IMR-90 (cell line): Measurements from ENCODE around the gene PRICKLE2. TPM values are rescaled to one million over a fixed set of nuclear protein-coding genes. Genes with fewer than 3 reads are reported as not detected.

ENCODE experiments used
- ATAC-seq: fragments of 200-7000 bp; cut with Tn5 transposase; 2 replicates; pipeline ENCODE4 v1.9.1; 2020; ENCODE audit warnings: low read depth, mild to moderate bottlenecking, moderate library complexity
- BruUV-seq: library from RNA; stranded (reverse); fragments of 400-500 nt; replicated peaks from 2 replicates; lab custom pipeline; 2021; lab: Mats Ljungman, UMichigan
- CTCF ChIA-PET: fragments of 300-600 bp; formaldehyde crosslinking; extraction: SDS; loops from one replicate; lab custom pipeline; 2021; ENCODE audit warnings: antibody characterized with exemption; lab: Yijun Ruan, JAX
- POLR2A ChIA-PET: fragments of 300-600 bp; sonication (Branson Sonifier 250); formaldehyde crosslinking; loops from one replicate; lab custom pipeline; 2022; ENCODE audit warnings: antibody characterized with exemption; ENCODE audit not compliant: unreplicated experiment; lab: Charles Lee
- DNase-seq: peaks from one replicate; pipeline ENCODE4 v3.0.0; 2013
- H2AFZ ChIP-seq: replicated peaks from 2 replicates; pipeline ENCODE3; 2013; ENCODE audit warnings: low read length, mild to moderate bottlenecking; ENCODE audit not compliant: poor library complexity
- H2AK5ac ChIP-seq: 2 replicates; pipeline ENCODE4 v1.6.1; 2013; ENCODE audit warnings: low read depth, low read length, inconsistent platforms
- H2AK9ac ChIP-seq: replicated peaks from 2 replicates; pipeline ENCODE3; 2013; ENCODE audit warnings: mild to moderate bottlenecking, low read depth, low read length, moderate library complexity; ENCODE audit not compliant: poor library complexity
- H2BK120ac ChIP-seq: 2 replicates; pipeline ENCODE4 v1.6.1; 2013; ENCODE audit warnings: low read depth, low read length, inconsistent platforms
- H2BK15ac ChIP-seq: 3 replicates; pipeline ENCODE4 v1.6.1; 2013; ENCODE audit warnings: low read depth, low read length, inconsistent platforms
- H2BK20ac ChIP-seq: 2 replicates; pipeline ENCODE4 v1.6.1; 2013; ENCODE audit warnings: low read depth, mild to moderate bottlenecking, inconsistent platforms, low read length, moderate library complexity
- H2BK5ac ChIP-seq: 2 replicates; pipeline ENCODE4 v1.6.1; 2013; ENCODE audit warnings: mild to moderate bottlenecking, low read depth, low read length, inconsistent platforms; ENCODE audit not compliant: poor library complexity, severe bottlenecking
- H3K14ac ChIP-seq: replicated peaks from 2 replicates; pipeline ENCODE4 v1.6.1; 2013; ENCODE audit warnings: low read depth, low read length, inconsistent platforms
- H3K18ac ChIP-seq: 2 replicates; pipeline ENCODE4 v1.6.1; 2013; ENCODE audit warnings: low read depth, low read length, control low read depth
- H3K23ac ChIP-seq: 2 replicates; pipeline ENCODE4 v1.6.1; 2013; ENCODE audit warnings: low read depth, low read length, inconsistent platforms
- H3K27ac ChIP-seq: 2 replicates; pipeline ENCODE4 v1.5.1; 2013; ENCODE audit warnings: mild to moderate bottlenecking, control low read depth, low read length; ENCODE audit not compliant: insufficient read depth
- H3K27me3 ChIP-seq: 2 replicates; pipeline ENCODE4 v1.6.1; 2013; ENCODE audit warnings: low read length; ENCODE audit not compliant: control insufficient read depth, insufficient read depth
- H3K36me3 ChIP-seq: 2 replicates; pipeline ENCODE4 v1.6.1; 2013; ENCODE audit warnings: low read length, mixed read lengths; ENCODE audit not compliant: control insufficient read depth, insufficient read depth
- H3K4ac ChIP-seq: 2 replicates; pipeline ENCODE4 v1.6.1; 2013; ENCODE audit warnings: low read depth, low read length, inconsistent platforms
- H3K4me1 ChIP-seq: 2 replicates; pipeline ENCODE4 v1.6.1; 2013; ENCODE audit warnings: low read length, mixed read lengths; ENCODE audit not compliant: control insufficient read depth, insufficient read depth
- H3K4me2 ChIP-seq: 2 replicates; pipeline ENCODE4 v1.6.1; 2013; ENCODE audit warnings: low read depth, mild to moderate bottlenecking, control low read depth, low read length, moderate library complexity
- H3K4me3 ChIP-seq: 2 replicates; pipeline ENCODE4 v1.5.1; 2013; ENCODE audit warnings: low read depth, mild to moderate bottlenecking, control low read depth, low read length, moderate library complexity; ENCODE audit not compliant: insufficient read depth
- H3K56ac ChIP-seq: 2 replicates; pipeline ENCODE4 v1.6.1; 2013; ENCODE audit warnings: low read length, inconsistent platforms; ENCODE audit not compliant: insufficient read depth; ENCODE audit errors: extremely low read depth
- H3K79me1 ChIP-seq, 2 experiments: 2 replicates each; pipeline ENCODE4 v1.6.1; 2013; ENCODE audit warnings: low read length in 2 of 2, inconsistent platforms in 1 of 2, low read depth in 1 of 2
- H3K9ac ChIP-seq: 2 replicates; pipeline ENCODE4 v1.6.1; 2013; ENCODE audit warnings: low read depth, low read length, control low read depth
- H3K9me1 ChIP-seq: 2 replicates; pipeline ENCODE4 v1.6.1; 2013; ENCODE audit warnings: low read length, inconsistent platforms; ENCODE audit not compliant: insufficient read depth
- H3K9me3 ChIP-seq: 2 replicates; pipeline ENCODE4 v1.6.1; 2013; ENCODE audit warnings: low read length; ENCODE audit not compliant: control insufficient read depth, insufficient read depth
- H4K20me1 ChIP-seq: 2 replicates; pipeline ENCODE4 v1.6.1; 2013; ENCODE audit warnings: low read length, inconsistent platforms; ENCODE audit not compliant: insufficient read depth
- H4K5ac ChIP-seq: 2 replicates; pipeline ENCODE4 v1.6.1; 2013; ENCODE audit warnings: mild to moderate bottlenecking, low read depth, low read length, control low read depth
- H4K8ac ChIP-seq, 2 experiments: 2 replicates each; pipeline ENCODE4 v1.6.1; 2013; ENCODE audit warnings: low read depth in 2 of 2, low read length in 2 of 2, control low read depth in 1 of 2, inconsistent platforms in 1 of 2
- H4K91ac ChIP-seq: 2 replicates; pipeline ENCODE4 v1.6.1; 2013; ENCODE audit warnings: low read depth, low read length, inconsistent platforms; ENCODE audit not compliant: insufficient read depth
- CEBPB ChIP-seq: IDR thresholded peaks from 2 replicates; pipeline ENCODE4 v1.6.1; 2012; ENCODE audit warnings: low read depth, low read length, improper control_type of control experiment
- CHD1 ChIP-seq: IDR thresholded peaks from 2 replicates; pipeline ENCODE4 v1.6.1; 2012; ENCODE audit warnings: low read depth, low read length, improper control_type of control experiment
- ELK1 ChIP-seq: fragments of 150-350 bp; IDR thresholded peaks from 2 replicates; pipeline ENCODE4 v1.6.1; 2016; ENCODE audit warnings: low read depth, mild to moderate bottlenecking, low read length, moderate library complexity, borderline replicate concordance
- FOS ChIP-seq: fragments of 150-350 bp; IDR thresholded peaks from 2 replicates; pipeline ENCODE4 v1.6.1; 2016; ENCODE audit warnings: low read depth, low read length
- MAFK ChIP-seq: IDR thresholded peaks from 2 replicates; pipeline ENCODE4 v1.6.1; 2012; ENCODE audit warnings: low read depth, low read length, improper control_type of control experiment
- MAZ ChIP-seq: IDR thresholded peaks from 2 replicates; pipeline ENCODE4 v1.6.1; 2012; ENCODE audit warnings: low read depth, mild to moderate bottlenecking, low read length, improper control_type of control experiment, moderate library complexity, borderline replicate concordance
- MXI1 ChIP-seq: IDR thresholded peaks from 2 replicates; pipeline ENCODE4 v1.6.1; 2012; ENCODE audit warnings: low read depth, mild to moderate bottlenecking, low read length, moderate library complexity, borderline replicate concordance
- NFE2L2 ChIP-seq: fragments of 150-350 bp; IDR thresholded peaks from 2 replicates; pipeline ENCODE4 v1.6.1; 2016; ENCODE audit warnings: low read depth, mild to moderate bottlenecking, low read length
- POLR2A ChIP-seq: IDR thresholded peaks from 2 replicates; pipeline ENCODE4 v1.6.1; 2012; ENCODE audit warnings: mild to moderate bottlenecking, low read depth, low read length
- RAD21 ChIP-seq: IDR thresholded peaks from 2 replicates; pipeline ENCODE4 v1.6.1; 2012; ENCODE audit warnings: low read length, improper control_type of control experiment
- RCOR1 ChIP-seq: IDR thresholded peaks from 2 replicates; pipeline ENCODE4 v1.6.1; 2012; ENCODE audit warnings: mild to moderate bottlenecking, low read length, improper control_type of control experiment; ENCODE audit not compliant: insufficient replicate concordance
- SMC3 ChIP-seq: fragments of 150-350 bp; IDR thresholded peaks from 2 replicates; pipeline ENCODE4 v1.6.1; 2016; ENCODE audit warnings: low read depth, mild to moderate bottlenecking, antibody characterized with exemption, low read length, moderate library complexity
- WGBS, 2 experiments: methylation state at CpG; one replicate each; pipeline versions ENCODE4 v1.1.5 to v1.1.7; 2013; ENCODE audit warnings: missing lambda C conversion rate in 2 of 2; ENCODE audit not compliant: insufficient read length in 1 of 2; ENCODE audit errors: extremely low coverage in 2 of 2; 5-methylcytosine and 5-hydroxymethylcytosine counted together
- dilution Hi-C: fragments of 300-500 bp; cut with HindIII; formaldehyde crosslinking; loops from one replicate; pipeline ENCODE4 v1.14.3; 2018; ENCODE audit warnings: low sequenced_read_pairs; ENCODE audit not compliant: unreplicated experiment
- in situ Hi-C: fragments of 300-500 bp; cut with MboI; formaldehyde crosslinking; loops from 3 replicates; pipeline ENCODE4 v1.14.3; 2019; ENCODE audit warnings: low sequenced_read_pairs, inconsistent platforms, mixed read lengths
- intact Hi-C: fragments of 100-400 bp; cut with micrococcal nuclease; formaldehyde crosslinking; loops from 2 replicates; pipeline ENCODE4 v1.10.0; 2022
- polyA plus RNA-seq, 3 experiments: library from polyadenylated mRNA; depleted of rRNA; stranded (reverse); fragments of >200 nt; gene quantifications; 2 replicates each; pipeline ENCODE4 v1.2.3, GENCODE V29; 2012; ENCODE audit warnings: low replicate concordance in 1 of 3
- total RNA-seq: library from RNA; depleted of rRNA; stranded (reverse); fragments of >200 nt; gene quantifications from 2 replicates; pipeline ENCODE4 v1.2.3, GENCODE V29; 2012

Gene PRICKLE2
- total and polyA plus RNA-seq, 2 of the 4 experiments (the other 2 are of a cell fraction) = 4.1 to 14.2 TPM

- H3K36me3 ChIP-seq = no peaks in the 10 kb centered on the region; the same call in 1 of the 2 replicates
- intact Hi-C loops (no loop called here), dilution Hi-C loops (no loop called here), in situ Hi-C loops (loop anchor here (25.0 kb wide), 1 partner anchor 167 kb away; no protein-coding TSS in a partner anchor)
- WGBS, 2 experiments = no CpG with 5 or more reads among the region's 7 CpGs
- peak overlapping the region; percentile 24; the same call in 1 of the 2 replicates for H3K23ac ChIP-seq
- no peak overlapping the region for H3K9ac ChIP-seq
- peak overlapping the region; percentile 5; the same call in 1 of the 2 replicates for H2AK5ac ChIP-seq
- peak overlapping the region in 1 of 2 experiments; percentile 68; a peak in 2 of 4 replicates for H4K8ac ChIP-seq
- POLR2A ChIA-PET = no interaction called here
- peaks cover 39 to 59% of the 10 kb centered on the region in 2 experiments for H3K79me1 ChIP-seq
- H3K14ac ChIP-seq = peak overlapping the region; percentile 18; the same call in 1 of the 2 replicates
- no peak overlapping the region for H3K4ac ChIP-seq
- no peak for ATAC-seq
- H3K18ac ChIP-seq = peak overlapping the region; percentile 20; the same call in 1 of the 2 replicates
- no peak overlapping the region for H2BK20ac ChIP-seq
- H3K27ac ChIP-seq = no peak overlapping the region
- TF ChIP-seq FOS (no peak), POLR2A (no peak), ELK1 (no peak), MAFK (no peak), SMC3 (no peak), RAD21 (no peak), MXI1 (no peak), CHD1 (no peak), NFE2L2 (no peak), MAZ (no peak), RCOR1 (no peak), CEBPB (no peak)
- no peaks in the 10 kb centered on the region for H3K27me3 ChIP-seq
- H3K9me3 ChIP-seq = no peaks in the 10 kb centered on the region
- H3K4me1 ChIP-seq = peaks cover 14% of the 10 kb centered on the region
- no peak overlapping the region for H2BK120ac ChIP-seq
- H3K56ac ChIP-seq = no peak overlapping the region
- CTCF ChIA-PET = interaction anchor here (0.6 kb wide), 1 partner anchor 103 kb away, joined by 3 read pairs; no protein-coding TSS in a partner anchor
- no peak overlapping the region for H3K4me2 ChIP-seq
- DNase-seq = no peak
- no peak overlapping the region for H2AFZ ChIP-seq
- no peak overlapping the region for H4K5ac ChIP-seq
- no peak overlapping the region for H4K91ac ChIP-seq
- H2AK9ac ChIP-seq = no peak overlapping the region
- H3K9me1 ChIP-seq = peaks cover 28% of the 10 kb centered on the region
- H2BK15ac ChIP-seq = peak overlapping the region; percentile 25; the same call in 1 of the 3 replicates
- no peak overlapping the region for H2BK5ac ChIP-seq
- H3K4me3 ChIP-seq = no peak overlapping the region
- H4K20me1 ChIP-seq = peaks cover 44% of the 10 kb centered on the region
- BruUV-seq = no TSS peak
Observed at GRCh38 chr3:64203969-64204908, 21.0 kb downstream of the PRICKLE2 start.
